Retina (tissue), 1 donor: ENCODE data around the gene APBA2.
A peak's percentile ranks its signal among the peaks of the same experiment; 100 is the strongest.
"Not testable (repeated sequence)": the region's sequence is repeated elsewhere in the genome, so short reads cannot be mapped to it uniquely, and the experiment has no call there.

Experiments
- DNase-seq: peaks from one replicate; pipeline ENCODE4 v3.0.0-alpha.2; 2016

APBA2 gene

GRCh38 chr15:29044503-29044901 is 158.7 kb downstream of the APBA2 start:
- DNase-seq = no peak

GRCh38 chr15:29045161-29045560 is 159.4 kb downstream of the APBA2 start:
- not testable (repeated sequence) for DNase-seq

- no peak for DNase-seq
Observed at GRCh38 chr15:29045717-29046116, 159.9 kb downstream of the APBA2 start.

- DNase-seq = no peak
Observed at GRCh38 chr15:29046281-29046810, 160.6 kb downstream of the APBA2 start.

- DNase-seq = no peak
Observed at GRCh38 chr15:29046977-29047376, 161.2 kb downstream of the APBA2 start.

- DNase-seq = no peak
Observed at GRCh38 chr15:29048011-29048410, 162.2 kb downstream of the APBA2 start.

DNA sequence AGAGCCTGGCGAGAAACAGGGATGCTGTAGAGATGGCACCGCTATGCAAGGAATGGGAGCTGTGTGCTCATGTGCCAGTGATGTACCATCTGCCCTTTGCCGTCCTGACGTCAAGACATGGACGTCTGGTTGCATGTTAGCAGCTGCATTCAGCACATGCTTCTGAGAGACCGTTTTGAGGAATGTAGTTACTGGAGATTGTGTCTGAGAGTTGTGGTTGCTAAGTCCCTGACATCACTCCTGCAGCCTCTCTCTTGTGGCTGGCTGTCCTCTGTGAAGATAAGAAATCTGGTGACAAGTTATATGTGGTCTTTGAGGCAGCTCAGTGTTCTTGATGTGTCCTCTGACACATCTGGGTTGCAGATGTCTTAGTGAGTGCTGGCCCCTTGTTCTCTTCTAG is 165.1 kb downstream of the APBA2 start:
- no peak for DNase-seq

- DNase-seq = no peak
Observed at GRCh38 chr15:29051422-29051821, 165.6 kb downstream of the APBA2 start.

GRCh38 chr15:29053006-29053405 is 167.2 kb downstream of the APBA2 start:
- DNase-seq = no peak

DNA sequence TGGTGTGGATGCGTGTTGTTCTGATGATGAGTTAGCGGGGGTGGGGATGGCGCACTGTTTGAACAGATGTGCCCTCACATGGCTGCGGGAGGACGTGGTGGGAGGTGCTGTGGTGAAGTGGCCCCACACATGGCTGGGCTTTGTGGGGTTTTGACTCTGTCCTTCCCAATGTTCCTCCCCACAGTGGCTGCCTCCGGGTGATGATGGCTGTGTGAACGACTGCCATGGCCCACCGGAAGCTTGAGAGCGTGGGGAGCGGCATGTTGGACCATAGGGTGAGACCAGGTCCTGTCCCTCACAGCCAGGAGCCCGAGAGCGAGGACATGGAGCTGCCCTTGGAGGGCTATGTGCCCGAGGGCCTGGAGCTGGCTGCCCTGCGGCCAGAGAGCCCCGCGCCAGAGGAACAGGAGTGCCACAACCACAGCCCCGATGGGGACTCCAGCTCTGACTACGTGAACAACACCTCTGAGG is 167.9 kb downstream of the APBA2 start:
- no peak for DNase-seq

GRCh38 chr15:29054171-29055045 is 168.6 kb downstream of the APBA2 start:
- no peak for DNase-seq

GRCh38 chr15:29055876-29056275 is 170.1 kb downstream of the APBA2 start:
- DNase-seq = no peak

- DNase-seq = no peak
Observed at GRCh38 chr15:29056839-29057450, 171.2 kb downstream of the APBA2 start.

GRCh38 chr15:29057856-29058255 is 172.1 kb downstream of the APBA2 start:
- DNase-seq = no peak

- no peak for DNase-seq
Observed at GRCh38 chr15:29058903-29059539, 173.2 kb downstream of the APBA2 start.

- no peak for DNase-seq
Observed at GRCh38 chr15:29059871-29060640, 174.3 kb downstream of the APBA2 start.

- no peak for DNase-seq
Observed at GRCh38 chr15:29061746-29062145, 176.0 kb downstream of the APBA2 start.

- DNase-seq = peak; percentile 79
Observed at GRCh38 chr15:29062179-29062591, 176.4 kb downstream of the APBA2 start.

DNA sequence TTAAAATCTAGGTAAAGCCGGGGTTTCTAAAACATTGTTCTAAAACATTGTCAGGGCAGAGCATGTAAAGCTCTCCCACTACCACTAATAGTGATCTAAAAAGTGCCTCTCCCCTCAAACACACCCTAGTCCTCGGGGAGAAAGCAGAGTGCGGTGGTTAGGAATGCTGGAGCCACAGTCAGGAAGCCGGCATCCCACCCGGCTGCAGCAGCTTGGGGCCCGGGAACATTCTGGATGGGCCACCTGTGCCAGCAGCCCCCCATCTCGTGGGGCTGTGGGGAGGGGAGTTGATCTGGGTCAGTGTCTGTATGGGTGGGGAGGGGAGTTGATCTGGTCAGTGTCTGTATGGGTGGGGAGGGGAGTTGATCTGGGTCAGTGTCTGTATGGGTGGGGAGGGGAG is 176.9 kb downstream of the APBA2 start:
- DNase-seq = no peak

DNA sequence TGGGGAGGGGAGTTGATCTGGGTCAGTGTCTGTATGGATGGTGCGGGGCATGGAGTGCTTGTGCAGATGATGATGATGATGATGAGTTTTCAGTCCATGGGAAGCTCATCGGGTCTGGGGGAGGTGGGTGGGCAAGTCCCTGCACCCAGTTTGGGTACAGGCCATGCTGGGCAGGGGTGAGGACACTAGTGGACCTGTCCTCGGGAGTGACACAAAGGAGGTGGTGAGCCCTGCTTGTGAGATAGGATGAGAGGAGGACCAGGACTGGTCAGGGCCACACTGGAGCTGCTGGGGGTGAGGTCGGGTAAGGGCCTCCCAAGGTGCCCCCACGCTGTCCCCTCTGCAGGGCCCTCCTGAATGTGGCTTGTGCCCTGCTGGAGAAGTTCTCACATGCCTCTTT is 177.9 kb downstream of the APBA2 start:
- no peak for DNase-seq

GRCh38 chr15:29064290-29064689 is 178.5 kb downstream of the APBA2 start:
- DNase-seq = no peak

DNA sequence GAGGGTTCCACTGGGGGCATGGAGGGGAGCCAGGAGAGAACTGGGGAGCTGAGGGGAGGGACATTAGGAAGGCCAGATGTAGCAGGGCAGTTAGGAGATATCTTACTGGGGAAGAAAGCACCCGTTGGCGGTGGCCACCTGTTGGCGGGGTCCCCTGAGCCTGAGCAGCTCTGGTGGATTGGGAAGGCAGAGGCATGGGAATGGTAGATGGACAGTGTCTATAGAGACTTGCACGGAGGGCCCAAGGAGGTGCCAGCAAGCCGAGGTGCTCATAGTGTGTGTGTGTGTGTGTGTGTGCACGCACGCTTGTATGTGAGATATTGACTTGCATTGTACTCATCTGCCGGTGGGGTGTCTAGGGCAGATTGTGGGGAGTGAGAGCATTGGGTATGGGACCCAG is 179.0 kb downstream of the APBA2 start:
- no peak for DNase-seq

- DNase-seq = no peak
Observed at GRCh38 chr15:29065571-29065970, 179.8 kb downstream of the APBA2 start.
